ENCODE results near the gene HOXB3. TPM values are rescaled to one million over a fixed set of nuclear protein-coding genes. Genes with fewer than 3 reads are reported as not detected.

Gene HOXB3
- total and polyA plus RNA-seq, 8 donors = 1.1 to 5.6 (median 2.0) TPM

DNA sequence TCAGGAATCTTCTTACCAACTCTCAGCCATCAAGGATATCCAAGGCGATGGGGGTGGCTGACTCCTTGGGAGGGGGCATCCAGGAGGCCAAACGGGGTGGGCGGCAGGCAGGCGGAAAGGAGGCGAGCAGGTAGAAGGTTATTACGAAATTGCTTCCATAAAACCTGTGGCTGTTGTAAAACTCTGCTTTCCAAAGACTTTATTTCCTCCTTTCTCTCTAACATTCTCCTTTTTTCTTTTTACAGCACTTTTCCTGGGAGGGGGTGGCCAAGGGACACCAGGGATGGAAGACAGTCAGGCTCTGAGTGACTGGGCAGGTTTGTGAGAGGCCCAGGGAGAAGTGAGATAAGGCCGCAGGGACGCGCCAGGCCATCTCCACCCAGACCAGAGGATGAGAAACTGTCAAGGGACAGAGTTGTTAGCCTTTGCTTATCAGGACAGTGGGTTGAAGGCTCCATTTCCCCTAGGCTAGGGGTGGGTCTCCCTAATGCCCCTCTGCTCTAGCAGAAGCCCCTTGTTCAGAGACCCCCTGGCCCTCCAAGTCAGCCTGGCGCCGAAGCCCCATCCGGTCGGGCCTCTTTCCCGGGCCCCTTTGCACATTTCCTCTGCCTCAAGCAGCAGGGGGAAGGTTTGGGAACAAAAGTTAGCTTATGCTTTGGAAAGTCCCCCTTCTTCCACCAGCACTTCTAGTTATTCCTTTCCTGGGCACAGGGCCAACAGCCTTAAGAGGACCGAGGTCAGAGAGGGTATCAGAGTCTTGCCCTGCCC lies 41.1 kb upstream of the HOXB3 start:
- H3K27ac ChIP-seq = no peak overlapping the region
- DNase-seq (no peak), FAIRE-seq (no peak), ATAC-seq (no peak)
- intact Hi-C loops (cut with DNase I) = no loop called here
- no peaks in the 10 kb centered on the region for H3K9me3 ChIP-seq
- no peaks in the 10 kb centered on the region for H3K36me3 ChIP-seq
- 13 to 15% methylated on average over 15 of the region's 15 CpGs for WGBS, 2 donors
- no peak for TF ChIP-seq CTCF (IDR thresholded peaks at IDR 0.05)
- H3K4me3 ChIP-seq = no peak overlapping the region
- H3K27me3 ChIP-seq = peaks cover 11 to 85% (median 37%) of the 10 kb centered on the region in 4 donors
- H3K4me1 ChIP-seq = peaks cover 0 to 5% (median 2%) of the 10 kb centered on the region in 3 donors

DNA sequence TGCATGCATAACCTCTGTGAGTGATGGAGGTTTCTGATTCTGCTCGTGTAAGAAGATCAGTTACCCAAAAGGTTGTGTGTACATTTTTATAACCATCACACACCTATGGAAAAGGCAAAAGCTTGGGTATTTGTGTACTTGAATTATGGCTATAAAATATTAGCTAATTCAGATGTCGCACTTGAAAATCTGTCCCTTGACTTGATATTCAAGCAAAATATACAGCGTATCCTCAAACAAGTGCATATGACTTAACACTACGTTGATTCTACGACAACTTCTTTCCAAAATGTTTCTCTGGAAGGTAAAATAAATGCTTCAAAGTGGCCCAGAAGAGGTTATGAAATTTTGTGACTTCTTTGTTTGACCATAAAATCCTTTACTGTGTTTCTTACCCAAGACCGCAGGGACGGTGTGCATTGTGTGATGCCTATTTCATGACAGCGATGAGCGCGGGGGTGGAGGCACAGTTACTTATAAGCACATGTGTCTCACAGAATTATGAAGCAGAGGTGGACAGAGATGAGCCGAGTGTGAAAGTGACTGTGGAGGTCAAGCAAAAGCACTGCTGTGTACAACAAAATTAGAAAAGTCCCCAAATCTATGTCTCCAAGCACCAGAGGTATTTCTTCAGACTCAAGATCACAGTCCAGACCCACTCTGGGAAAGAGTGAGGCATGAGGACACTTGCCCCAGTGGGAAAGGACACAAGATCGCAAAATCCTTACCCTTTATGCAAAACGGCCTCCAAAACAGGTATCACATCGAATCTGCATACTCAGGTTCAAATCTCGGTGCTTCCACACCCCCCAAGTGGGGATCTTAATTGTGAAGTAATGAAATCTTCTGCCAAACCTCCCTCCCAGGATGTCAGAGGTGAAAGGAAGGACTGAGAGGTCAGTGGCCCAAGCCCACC lies 40.2 kb upstream of the HOXB3 start:
- Histone ChIP-seq H3K27me3 (peaks cover 4 to 82% (median 33%) of the 10 kb centered on the region in 4 donors), H3K4me1 (peaks cover 3 to 11% (median 8%) of the 10 kb centered on the region in 3 donors), H3K4me3 (no peak overlapping the region), H3K9me3 (no peaks in the 10 kb centered on the region), H3K27ac (no peak overlapping the region), H3K36me3 (no peaks in the 10 kb centered on the region)
- FAIRE-seq = no peak
- no peak for TF ChIP-seq CTCF (IDR thresholded peaks at IDR 0.05)
- DNase-seq = no peak
- ATAC-seq = no peak
- intact Hi-C loops (cut with DNase I) = no loop called here
- WGBS, 2 donors = 21 to 23% methylated on average over 15 of the region's 15 CpGs

GRCh38 chr17:48629411-48629759 lies 39.3 kb upstream of the HOXB3 start:
- Histone ChIP-seq H3K4me3 (no peak overlapping the region), H3K4me1 (peaks cover 8 to 15% (median 12%) of the 10 kb centered on the region in 3 donors), H3K27me3 (peaks cover 0 to 75% (median 29%) of the 10 kb centered on the region in 4 donors), H3K27ac (no peak overlapping the region), H3K36me3 (no peaks in the 10 kb centered on the region), H3K9me3 (no peaks in the 10 kb centered on the region)
- ATAC-seq = no peak
- no peak for FAIRE-seq
- 19 to 24% methylated on average over 5 of the region's 5 CpGs for WGBS, 2 donors
- intact Hi-C loops (cut with DNase I) = no loop called here
- no peak for TF ChIP-seq CTCF (IDR thresholded peaks at IDR 0.05)
- no peak for DNase-seq

GRCh38 chr17:48628649-48629410 lies 38.8 kb upstream of the HOXB3 start:
- Histone ChIP-seq H3K27ac (no peak overlapping the region), H3K27me3 (peaks cover 0 to 75% (median 26%) of the 10 kb centered on the region in 4 donors), H3K4me1 (peaks cover 8 to 15% (median 12%) of the 10 kb centered on the region in 3 donors), H3K9me3 (no peaks in the 10 kb centered on the region), H3K4me3 (no peak overlapping the region), H3K36me3 (no peaks in the 10 kb centered on the region)
- TF ChIP-seq CTCF (IDR thresholded peaks at IDR 0.05) = no peak
- ATAC-seq (no peak), FAIRE-seq (no peak), DNase-seq (no peak)
- 19 to 31% methylated on average over 5 of the region's 5 CpGs for WGBS, 2 donors
- intact Hi-C loops (cut with DNase I) = no loop called here

Measured in pancreas (tissue), 10 donors.